ENCODE measurements around the gene PIK3R1.
"Not testable (repeated sequence)": the region's sequence is repeated elsewhere in the genome, so short reads cannot be mapped to it uniquely, and the experiment has no call there.

PIK3R1 gene

DNA sequence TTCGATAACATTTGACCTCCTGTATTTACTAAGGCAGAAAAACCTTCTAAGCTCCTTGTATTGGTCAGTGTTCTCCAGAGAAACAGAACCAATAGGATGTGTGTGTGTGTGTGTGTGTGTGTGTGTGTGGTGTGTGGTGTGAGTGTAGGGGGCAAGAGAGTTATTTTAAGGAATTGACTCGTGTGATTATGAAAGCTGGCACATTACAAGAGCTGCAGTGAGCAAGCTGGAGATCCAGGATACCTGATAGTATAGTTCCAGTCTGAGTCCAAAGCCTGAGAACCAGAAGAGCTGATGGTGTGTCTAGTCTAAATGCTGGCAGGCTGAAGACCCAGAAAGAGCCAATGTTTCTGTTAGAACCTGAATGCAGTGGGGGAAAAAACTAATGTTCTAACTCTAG, 21.2 kb upstream of the PIK3R1 start:
- no peak for DNase-seq

DNA sequence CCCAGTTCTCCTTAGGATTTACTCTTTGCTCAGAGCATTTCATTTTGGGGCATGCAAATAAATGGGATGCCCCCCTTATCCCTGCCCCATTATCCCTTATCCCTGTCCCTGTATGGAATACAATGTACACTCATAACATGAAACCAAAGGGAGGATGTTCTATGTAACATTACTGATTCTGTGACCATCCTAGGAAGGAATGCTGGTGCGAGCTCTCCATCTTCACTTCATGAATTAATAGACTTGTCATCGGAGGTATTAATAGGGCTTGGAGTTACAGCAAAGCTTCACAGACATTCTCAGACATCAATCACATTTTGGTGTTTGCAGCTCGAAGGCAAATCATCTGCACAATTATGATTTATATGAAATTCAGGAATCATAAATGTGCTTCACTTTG, 20.4 kb upstream of the PIK3R1 start:
- no peak for DNase-seq

DNA sequence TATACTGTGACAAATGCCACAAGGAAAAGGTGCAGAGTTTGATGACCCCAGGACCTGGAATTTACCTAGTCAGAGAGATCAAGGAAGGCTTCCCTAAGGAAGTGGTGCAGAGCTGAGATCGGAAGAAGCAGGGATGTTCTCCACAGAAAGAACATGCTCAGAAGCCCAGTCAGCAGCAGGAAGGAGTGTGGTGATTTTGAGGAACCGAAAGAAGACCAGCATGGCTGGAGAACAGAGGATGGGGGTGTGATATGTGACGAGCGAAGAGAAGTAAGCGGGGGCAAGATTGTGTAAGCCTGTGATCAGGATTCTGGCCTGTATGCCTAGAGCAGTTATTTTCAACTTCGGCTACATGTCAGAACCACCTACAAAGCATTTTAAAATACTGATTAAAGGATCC, 18.7 kb upstream of the PIK3R1 start:
- peak in 1 of 2 donors; percentile 71 for DNase-seq

DNA sequence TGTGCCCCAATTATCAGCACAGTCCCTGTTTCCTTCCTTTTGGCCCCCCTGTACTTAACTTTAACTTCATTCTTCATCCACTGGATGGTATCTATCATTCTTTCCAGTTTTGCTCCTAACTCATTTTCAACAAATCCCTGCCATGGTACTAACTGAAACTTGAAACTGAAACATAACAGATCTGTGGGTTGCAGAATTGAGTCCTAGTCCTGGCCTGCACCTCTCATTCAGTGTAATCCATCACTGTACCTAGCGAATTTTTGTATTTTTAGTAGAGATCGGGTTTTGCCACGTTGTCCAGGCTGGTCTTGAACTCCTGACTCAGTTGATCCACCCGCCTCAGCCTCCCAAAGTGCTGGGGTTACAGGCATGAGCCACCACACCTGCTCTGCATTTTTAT, 15.3 kb upstream of the PIK3R1 start:
- DNase-seq, result no peak

DNA sequence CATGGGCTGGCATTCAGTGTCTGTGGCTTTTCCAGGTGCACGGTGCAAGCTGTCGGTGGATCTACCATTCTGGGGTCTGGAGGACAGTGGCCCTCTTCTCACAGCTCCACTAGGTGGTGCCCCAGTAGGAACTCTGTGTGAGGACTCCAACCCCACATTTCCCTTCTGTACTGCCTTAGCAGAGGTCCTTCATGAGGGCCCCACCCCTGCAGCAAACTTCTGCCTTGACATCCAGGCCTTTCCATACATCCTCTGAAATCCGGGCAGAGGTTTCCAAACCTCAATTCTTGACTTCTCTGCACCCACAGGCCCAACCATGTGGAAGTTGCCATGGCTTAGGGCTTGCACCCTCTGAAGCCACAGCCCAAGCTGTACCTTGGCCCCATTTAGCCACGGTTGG, 4.9 kb upstream of the PIK3R1 start:
- not testable (repeated sequence) for DNase-seq

DNA sequence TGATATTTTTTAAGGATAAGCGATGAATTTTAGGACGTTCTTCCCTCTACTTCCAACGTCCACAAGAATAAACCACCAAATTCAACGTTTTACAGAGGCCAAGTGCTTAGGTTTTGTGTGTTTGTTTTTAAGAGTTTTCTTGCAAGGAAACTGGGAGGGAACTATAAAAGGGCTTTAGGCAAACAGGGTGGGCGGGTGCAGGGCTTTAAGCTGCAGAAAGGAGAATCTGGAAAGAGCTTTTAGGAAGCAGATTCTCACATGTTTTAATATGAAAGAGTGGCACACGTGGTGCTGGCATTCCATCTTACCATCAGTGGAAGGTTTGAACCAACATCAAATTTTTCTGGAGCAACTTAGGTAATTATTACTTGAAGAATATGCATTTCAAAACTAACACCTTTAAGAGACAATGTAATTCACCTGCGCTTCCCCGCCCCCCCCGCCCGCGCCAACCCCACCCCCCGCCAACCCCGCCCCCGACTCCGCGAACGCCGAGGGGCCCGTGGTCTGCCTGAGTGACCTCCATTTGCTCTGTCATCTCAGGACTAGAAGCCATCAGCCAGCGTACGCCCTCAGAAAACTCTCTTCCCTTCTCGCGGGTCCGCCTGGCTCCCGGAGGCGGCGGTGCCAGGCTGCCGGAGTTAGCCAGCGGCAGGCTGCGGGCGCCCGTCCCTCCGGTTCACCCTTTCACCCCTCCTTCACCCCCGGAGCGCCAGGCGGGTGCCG, 911 bp upstream of the PIK3R1 start:
- DNase-seq, result no peak

DNA sequence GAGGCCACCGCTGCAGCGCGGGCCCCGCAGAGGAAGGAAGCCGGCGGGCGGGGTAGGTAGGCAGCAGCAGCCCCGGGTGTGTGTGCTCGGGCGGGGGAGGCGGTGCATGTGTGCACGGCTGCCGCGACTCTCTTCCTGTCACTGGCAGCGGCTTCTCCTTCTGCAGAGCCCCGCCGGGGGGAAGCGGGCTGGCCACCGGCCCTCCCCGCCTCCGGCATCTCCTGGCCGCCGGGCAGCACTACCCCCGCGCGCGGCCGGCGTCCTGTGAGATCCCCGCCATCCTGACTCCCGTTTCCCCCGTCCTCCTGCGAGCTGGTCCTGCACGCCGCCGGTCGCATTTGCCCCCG, 315 bp downstream of the PIK3R1 start:
- DNase-seq, result no peak

DNA sequence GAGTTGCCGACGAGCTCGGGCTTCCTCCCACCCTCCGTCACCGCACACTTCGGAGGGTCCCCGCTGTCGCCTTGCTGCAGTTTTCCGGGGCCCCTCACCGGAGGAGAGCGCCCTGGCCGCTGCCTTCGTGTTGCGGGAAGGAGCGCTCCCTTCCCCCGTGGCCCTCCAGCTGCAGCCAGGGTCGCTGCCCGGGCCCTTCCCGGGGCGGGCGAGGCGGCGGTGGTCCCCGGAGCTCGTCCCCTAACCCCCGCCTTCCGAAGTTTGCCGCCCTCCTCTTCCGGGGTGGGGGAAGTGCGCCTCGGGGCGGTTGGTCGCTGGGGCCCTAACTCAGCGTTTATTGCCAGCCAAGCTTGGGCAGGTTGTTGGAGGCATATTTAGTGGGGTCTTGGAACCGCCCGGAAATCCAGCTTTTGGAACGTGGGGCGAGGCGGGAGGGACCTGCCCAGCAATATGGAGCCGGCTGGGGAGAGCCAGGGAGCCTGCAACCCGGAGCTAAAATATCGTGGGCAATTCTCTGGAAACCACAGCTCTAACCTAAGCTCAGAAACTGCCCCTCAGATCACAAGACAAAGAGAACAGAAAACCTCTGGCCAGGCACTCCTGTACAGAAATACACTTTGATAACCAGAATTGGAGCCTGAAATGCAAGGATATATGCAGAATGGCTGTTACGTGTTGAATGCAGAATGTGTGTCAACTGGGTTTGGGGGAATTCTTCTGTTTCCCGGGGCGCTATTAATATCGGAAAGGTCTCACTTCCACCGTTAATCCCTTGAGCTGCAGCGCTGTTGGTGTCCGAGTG, 890 bp downstream of the PIK3R1 start:
- DNase-seq, result peak; percentile 44 to 53

DNA sequence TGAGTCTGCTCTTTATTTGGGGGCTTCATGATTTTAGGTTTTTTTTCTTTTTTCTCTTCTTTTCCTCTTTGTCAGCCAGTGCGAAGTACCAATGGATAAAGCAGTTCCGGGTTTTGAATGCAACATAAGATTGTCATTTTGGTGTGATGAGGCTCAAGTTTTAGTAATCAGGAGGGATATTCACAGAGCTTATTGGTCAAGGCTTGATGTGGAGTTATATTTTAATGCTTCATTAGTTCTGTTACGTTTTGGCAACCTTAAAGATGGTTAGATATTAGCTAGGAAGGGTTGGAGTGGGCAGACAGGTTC, 1.4 kb downstream of the PIK3R1 start:
- no peak for DNase-seq

DNA sequence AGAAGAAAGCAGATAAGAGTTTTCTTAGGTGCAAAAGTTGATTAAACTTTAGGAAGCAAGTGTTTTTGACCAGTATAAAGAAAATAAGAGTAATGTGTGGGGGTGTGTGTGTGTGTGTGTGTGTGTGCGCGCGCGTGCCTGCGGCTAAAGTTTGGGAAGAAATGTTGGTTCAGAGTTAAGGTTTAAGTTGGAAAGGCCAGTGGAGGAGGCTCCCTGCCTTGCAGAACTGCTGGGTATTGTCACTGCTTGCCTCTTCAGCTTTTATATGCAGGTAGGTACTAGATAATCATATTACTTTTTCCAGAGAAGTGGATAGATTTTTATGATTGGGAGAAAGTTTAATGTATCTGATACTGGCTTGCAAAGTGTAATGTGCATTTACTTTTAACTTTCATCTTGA, 2.0 kb downstream of the PIK3R1 start:
- no peak for DNase-seq

DNA sequence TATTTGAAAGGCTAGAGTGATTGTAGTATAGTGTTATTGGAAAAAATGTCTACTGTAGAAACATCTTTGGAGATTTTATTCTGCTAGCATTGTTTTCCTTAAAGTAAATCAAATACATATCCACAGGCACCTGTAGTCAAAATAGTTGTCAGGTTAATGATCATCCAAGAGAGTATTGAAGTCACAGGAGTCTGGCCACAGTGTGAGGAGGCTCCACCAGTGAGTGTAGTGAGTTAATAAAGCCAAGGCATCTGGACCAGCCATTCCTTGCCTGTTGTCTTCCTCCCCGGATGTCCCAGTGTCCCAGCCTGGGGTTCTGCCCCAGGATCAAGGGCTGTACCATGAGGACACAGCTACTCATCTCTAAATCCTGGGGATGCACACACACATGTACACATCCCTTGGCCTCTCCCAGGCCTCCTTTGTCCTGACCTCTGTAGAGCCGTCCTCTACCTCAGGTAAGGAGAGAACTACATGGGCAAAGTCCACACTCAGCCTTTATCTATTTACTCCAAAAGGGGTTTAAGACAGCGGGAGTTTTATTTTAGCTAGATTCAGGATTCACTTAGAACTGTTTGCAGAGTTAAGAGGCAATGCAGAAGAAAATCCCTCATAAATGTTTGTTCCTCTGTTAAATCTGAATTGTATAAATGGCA, 3.7 kb downstream of the PIK3R1 start:
- no peak for DNase-seq

DNA sequence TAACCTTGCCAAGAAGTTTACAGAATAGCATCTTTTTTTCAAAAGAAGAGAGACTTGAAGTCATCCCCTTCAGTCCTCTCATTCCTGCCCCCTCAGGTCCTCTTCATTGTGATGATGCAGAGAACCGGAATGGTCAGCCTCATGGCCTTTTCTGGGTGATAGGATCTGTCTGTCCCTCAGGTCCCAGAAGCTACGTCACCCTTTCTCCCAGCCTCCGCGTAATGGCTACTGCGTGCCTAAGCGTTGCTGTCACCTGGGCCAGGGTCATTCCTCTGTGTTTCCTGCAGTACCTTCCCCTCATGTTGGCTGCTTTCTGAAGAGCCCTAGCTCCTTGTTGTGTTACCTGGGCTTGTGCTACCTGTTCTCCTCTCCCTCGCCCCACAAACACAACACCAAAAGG, 4.7 kb downstream of the PIK3R1 start:
- no peak for DNase-seq

DNA sequence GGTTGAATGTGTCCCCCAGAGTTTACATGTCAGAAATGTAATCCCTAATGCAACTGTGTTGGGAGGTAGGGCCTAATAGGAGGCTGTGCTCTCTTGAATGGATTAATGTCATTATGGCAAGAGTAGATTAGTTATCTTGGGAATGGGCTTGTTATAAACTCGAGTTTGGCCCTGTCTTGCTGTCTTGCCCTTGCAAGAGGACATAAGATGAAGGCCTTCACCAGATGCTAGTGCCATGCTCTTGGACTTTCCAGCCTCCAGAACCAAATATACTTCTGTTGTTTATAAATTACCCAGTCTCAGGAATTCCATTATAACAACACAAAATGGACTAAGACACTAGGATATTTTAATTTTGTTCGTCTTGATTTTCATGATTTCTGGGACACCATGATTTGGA, 5.4 kb downstream of the PIK3R1 start:
- DNase-seq, result no peak

DNA sequence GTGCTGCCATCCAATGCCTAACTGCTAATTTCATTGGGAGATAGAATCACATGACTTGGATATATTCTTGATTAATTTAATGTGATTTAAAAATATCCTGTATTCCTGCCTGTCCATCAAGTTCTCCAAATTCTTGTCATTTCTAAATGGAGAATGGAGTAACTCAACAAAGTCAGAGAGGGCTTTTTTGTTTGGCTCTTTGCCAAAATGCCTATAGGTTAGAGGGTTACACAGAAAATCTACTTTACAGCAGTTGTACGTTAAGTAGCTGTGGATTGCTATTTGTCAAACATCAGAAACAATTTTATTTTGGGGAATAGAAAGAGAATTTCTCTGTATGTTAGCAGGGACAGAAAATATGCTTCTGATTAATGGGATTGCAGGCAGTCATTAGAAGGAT, 5.9 kb downstream of the PIK3R1 start:
- DNase-seq, result no peak

DNA sequence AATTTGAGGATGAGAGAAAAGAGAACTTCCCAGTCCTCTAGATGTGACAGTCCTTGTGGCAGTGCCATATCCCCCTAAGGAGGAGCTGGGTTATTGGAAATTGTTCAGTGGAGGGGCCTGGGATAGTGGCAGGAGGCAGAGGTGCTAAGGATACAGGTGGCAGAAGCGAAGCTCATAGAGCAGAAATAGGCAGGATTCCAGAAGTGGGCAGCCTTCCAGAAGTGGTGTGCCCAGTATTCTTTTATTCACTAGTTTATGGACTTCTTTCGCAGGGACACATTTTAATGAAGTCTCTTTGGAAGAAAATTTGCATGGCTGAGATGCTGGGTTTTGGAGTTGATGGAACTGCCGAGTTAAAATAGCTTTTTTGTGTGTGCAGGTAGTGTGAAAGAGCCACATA, 6.8 kb downstream of the PIK3R1 start:
- DNase-seq, result no peak

DNA sequence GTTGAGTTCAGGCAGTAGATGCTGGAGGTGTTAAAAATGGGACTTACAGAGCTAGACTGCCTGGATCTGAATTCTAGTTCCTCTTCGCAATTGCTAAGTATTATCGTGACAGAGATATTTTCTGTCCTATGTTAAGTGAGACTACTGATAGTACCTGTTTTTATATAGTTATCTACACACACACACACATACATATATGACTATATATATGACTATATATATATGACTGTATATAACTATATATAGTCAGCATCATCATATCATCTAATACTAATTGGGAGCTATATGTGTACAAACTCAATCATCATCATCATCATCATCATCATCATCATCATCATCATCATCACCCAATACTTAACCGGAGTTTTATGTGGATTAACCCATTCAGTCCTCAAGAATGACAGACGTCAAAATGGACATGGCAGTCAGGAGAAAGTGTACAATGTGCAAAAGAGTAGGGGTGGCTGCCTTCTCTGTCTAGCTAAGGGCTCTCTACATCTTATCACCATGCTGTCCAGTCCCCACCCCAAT, 7.3 kb downstream of the PIK3R1 start:
- no peak for DNase-seq

DNA sequence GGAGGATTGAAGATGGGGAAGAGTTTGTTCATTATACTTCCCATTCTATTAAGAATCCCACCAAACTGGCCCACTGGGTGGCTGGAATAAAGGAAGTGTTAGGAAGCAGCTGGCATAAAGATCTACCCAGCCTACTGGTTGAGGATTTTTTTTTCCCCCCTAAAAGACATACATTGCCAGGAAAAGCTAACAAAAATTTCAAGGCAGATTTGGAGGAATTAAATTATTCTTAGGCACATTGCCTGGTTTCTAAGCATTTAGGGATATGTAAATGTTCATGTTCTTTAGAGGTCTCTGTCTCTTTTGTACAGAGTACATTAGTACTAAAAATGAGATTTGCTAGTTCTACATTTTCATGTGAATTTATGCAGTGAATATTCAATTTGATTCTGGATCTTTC, 8.3 kb downstream of the PIK3R1 start:
- DNase-seq, result no peak

DNA sequence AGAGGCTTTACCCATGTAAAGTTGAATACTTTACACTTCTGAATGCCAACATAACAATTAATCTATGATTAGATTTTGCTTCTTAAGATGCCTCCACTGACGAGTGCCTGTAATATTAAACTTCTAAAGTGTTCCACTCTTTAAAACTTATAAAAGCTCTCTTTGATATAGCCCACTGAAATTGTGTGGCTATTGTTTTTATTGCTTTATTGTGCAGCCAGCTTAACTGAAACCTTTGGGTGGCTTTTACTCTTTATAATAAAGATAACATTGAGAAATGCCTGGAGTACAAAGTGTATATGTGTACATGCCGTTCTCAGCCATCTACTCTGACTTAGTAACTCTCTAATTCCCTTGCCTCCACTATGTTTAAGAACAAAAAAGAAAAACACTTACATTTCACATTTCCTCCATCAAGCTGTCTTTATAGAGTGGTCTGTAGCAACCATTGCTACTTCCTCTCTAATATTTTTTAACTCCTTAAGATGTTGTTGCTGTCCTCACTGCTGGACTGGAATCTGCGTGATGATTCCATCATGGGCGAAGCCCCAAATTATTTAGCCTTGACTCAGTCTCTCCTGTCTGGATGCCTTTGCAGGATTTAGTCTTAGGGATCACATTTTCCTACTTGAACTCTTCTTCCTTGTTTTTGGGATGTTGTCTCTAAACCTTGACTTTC, 9.1 kb downstream of the PIK3R1 start:
- DNase-seq, result no peak

DNA sequence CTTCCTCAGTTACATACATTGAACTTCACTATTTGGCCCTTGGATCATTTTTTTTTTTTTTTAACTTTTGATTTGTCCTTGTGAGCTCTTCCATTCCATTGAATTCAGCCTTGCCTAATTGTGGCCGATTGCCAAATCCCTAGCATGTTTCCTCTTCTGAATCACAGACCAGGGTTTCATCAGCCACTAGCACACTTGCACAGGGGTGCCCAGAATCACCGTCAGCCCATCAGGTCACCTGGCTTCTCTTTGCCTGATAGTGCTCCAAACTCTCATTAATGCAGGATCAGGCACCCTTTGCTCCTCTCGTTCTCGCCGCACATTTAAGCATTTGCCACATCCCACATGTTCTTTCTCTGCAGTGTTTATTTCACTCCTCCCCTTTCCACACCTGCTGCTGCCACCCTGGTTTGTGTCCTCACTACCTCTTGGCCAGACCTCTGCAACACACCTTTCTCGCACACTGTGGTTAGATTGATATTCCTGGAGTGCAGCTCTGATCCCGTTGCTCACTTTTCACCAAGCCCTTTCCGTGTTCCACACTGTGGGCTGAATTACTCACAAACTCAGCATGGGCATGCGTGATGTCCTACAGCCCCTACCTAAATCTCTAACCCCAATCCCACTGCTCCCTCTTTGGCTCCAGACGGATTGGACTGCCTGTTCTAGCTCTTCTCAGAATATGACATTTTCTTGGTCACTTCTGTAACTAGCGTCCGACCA, 9.8 kb downstream of the PIK3R1 start:
- DNase-seq, result peak in 1 of 2 donors; percentile 32

DNA sequence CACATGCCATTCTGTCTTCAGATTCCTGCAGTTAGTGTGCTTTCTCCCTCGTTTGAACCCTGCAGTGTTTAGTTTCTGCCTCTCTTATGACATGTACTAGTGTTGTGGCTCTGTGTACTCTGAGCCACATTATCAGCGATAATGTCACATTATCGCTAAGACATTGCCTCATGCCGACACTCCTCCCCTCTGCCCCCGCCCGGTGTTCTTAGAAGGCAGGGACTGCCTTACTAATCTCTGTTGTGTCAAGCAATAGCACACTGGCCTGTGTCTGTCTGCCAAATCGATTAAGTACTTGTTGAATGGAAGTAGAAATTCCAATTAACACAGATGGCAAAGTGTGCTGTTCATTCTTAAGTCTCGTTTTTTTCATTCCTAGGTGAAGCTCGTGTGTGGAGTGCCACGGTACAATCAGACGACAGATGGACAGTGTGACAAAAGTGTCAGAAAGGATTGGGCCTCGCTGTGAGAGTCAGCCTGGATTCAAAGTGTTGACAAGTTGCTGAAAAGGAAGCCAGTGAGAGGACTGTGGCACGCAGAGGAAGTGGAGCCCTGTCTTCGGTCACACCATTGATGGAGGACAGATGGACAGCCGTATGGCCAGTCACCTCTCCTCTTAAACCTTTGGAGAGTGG, 10.5 kb downstream of the PIK3R1 start:
- no peak for DNase-seq

DNA sequence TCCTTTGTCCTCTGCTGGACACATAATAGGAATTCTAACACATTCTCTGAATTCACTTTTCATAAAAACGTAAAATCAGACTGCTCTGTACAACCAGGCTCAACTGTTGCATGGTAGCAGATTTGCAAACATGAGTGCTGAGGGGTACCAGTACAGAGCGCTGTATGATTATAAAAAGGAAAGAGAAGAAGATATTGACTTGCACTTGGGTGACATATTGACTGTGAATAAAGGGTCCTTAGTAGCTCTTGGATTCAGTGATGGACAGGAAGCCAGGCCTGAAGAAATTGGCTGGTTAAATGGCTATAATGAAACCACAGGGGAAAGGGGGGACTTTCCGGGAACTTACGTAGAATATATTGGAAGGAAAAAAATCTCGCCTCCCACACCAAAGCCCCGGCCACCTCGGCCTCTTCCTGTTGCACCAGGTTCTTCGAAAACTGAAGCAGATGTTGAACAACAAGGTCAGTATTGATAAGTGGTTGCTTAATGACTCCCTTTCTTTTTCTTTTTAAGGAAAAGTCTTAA, 11.1 kb downstream of the PIK3R1 start:
- DNase-seq, result no peak

DNA sequence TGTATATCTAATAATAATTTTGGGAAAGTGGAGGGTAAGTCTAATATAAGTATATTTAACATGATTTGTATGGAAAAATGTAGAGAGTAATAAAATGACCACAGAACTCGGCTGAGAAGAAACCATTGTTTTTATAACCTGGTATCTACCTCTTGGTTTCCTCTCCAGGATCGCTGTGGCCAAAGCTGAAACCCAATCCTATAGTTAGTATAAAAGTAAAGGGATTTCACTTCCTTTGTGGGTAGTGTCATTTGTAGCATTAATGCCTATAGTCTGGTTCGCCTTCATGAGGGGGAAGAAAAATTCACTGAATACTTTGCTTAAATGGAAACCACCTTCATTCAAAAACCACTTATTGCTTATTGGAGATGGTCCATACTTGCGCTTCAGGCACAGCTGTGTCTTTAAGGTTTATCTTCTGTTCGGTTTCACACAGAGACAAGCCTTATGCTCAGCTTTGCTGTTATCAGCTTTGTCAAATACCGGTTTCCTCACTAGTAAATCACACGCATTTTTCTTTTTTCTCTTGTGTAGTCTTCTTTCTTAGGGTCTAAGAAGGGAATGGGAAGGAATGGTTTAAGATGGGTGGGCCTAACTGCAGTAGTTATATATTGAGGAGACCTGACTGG, 12.1 kb downstream of the PIK3R1 start:
- DNase-seq, result no peak
